ENCODE data around the gene BAG5.

The BAG5 gene

GRCh38 chr14:103551338-103551762 lies 11.1 kb downstream of the BAG5 start:
- no peaks in the 10 kb centered on the region for H3K27me3 ChIP-seq (ENCODE audit: low read depth, low read length)
- no peaks in the 10 kb centered on the region for H3K9me3 ChIP-seq (ENCODE audit: control insufficient read depth in 1 of 2, low read length in 2 of 2)
- peak overlapping the region; percentile 30 to 44 for H3K4me3 ChIP-seq (ENCODE audit: low read depth in 1 of 2, low read length in 2 of 2)
- H3K4me1 ChIP-seq (ENCODE audit: control insufficient read depth in 1 of 2, insufficient read depth in 2 of 2, low read length in 2 of 2) = peaks cover 0 to 46% of the 10 kb centered on the region in 2 donors
- H3K27ac ChIP-seq (ENCODE audit: low read length) = peak overlapping the region; percentile 91
- H3K36me3 ChIP-seq (ENCODE audit: control insufficient read depth in 1 of 2, insufficient read depth in 2 of 2, low read length in 2 of 2) = no peaks in the 10 kb centered on the region

GRCh38 chr14:103550451-103551337 lies 11.8 kb downstream of the BAG5 start:
- H3K4me3 ChIP-seq (ENCODE audit: low read depth in 1 of 2, low read length in 2 of 2) = no peak overlapping the region
- H3K27me3 ChIP-seq (ENCODE audit: low read depth, low read length) = no peaks in the 10 kb centered on the region
- H3K4me1 ChIP-seq (ENCODE audit: control insufficient read depth in 1 of 2, insufficient read depth in 2 of 2, low read length in 2 of 2) = peaks cover 0 to 47% of the 10 kb centered on the region in 2 donors
- H3K36me3 ChIP-seq (ENCODE audit: control insufficient read depth in 1 of 2, insufficient read depth in 2 of 2, low read length in 2 of 2) = no peaks in the 10 kb centered on the region
- peak overlapping the region; percentile 91 for H3K27ac ChIP-seq (ENCODE audit: low read length)
- H3K9me3 ChIP-seq (ENCODE audit: control insufficient read depth in 1 of 2, low read length in 2 of 2) = no peaks in the 10 kb centered on the region

- Histone ChIP-seq H3K36me3 (ENCODE audit: control insufficient read depth in 1 of 2, insufficient read depth in 2 of 2, low read length in 2 of 2) (no peaks in the 10 kb centered on the region), H3K27ac (ENCODE audit: low read length) (peak overlapping the region; percentile 21), H3K9me3 (ENCODE audit: control insufficient read depth in 1 of 2, low read length in 2 of 2) (no peaks in the 10 kb centered on the region), H3K27me3 (ENCODE audit: low read depth, low read length) (no peaks in the 10 kb centered on the region), H3K4me1 (ENCODE audit: control insufficient read depth in 1 of 2, insufficient read depth in 2 of 2, low read length in 2 of 2) (peaks cover 0 to 51% of the 10 kb centered on the region in 2 donors), H3K4me3 (ENCODE audit: low read depth in 1 of 2, low read length in 2 of 2) (no peak overlapping the region)
These were observed 12.8 kb downstream of the BAG5 start for GRCh38 chr14:103549361-103550311.

GRCh38 chr14:103548463-103549351 lies 13.8 kb downstream of the BAG5 start:
- no peak overlapping the region for H3K27ac ChIP-seq (ENCODE audit: low read length)
- H3K9me3 ChIP-seq (ENCODE audit: control insufficient read depth in 1 of 2, low read length in 2 of 2) = no peaks in the 10 kb centered on the region
- peaks cover 0 to 60% of the 10 kb centered on the region in 2 donors for H3K4me1 ChIP-seq (ENCODE audit: control insufficient read depth in 1 of 2, insufficient read depth in 2 of 2, low read length in 2 of 2)
- no peak overlapping the region for H3K4me3 ChIP-seq (ENCODE audit: low read depth in 1 of 2, low read length in 2 of 2)
- no peaks in the 10 kb centered on the region for H3K27me3 ChIP-seq (ENCODE audit: low read depth, low read length)
- no peaks in the 10 kb centered on the region for H3K36me3 ChIP-seq (ENCODE audit: control insufficient read depth in 1 of 2, insufficient read depth in 2 of 2, low read length in 2 of 2)

- Histone ChIP-seq H3K4me1 (ENCODE audit: control insufficient read depth in 1 of 2, insufficient read depth in 2 of 2, low read length in 2 of 2) (peaks cover 0 to 68% of the 10 kb centered on the region in 2 donors), H3K9me3 (ENCODE audit: control insufficient read depth in 1 of 2, low read length in 2 of 2) (no peaks in the 10 kb centered on the region), H3K36me3 (ENCODE audit: control insufficient read depth in 1 of 2, insufficient read depth in 2 of 2, low read length in 2 of 2) (no peaks in the 10 kb centered on the region), H3K27me3 (ENCODE audit: low read depth, low read length) (no peaks in the 10 kb centered on the region), H3K27ac (ENCODE audit: low read length) (no peak overlapping the region), H3K4me3 (ENCODE audit: low read depth in 1 of 2, low read length in 2 of 2) (no peak overlapping the region)
These were observed 14.5 kb downstream of the BAG5 start for GRCh38 chr14:103547941-103548462.

GRCh38 chr14:103547455-103547940 lies 15.0 kb downstream of the BAG5 start:
- Histone ChIP-seq H3K27ac (ENCODE audit: low read length) (no peak overlapping the region), H3K27me3 (ENCODE audit: low read depth, low read length) (no peaks in the 10 kb centered on the region), H3K4me1 (ENCODE audit: control insufficient read depth in 1 of 2, insufficient read depth in 2 of 2, low read length in 2 of 2) (peaks cover 0 to 72% of the 10 kb centered on the region in 2 donors)

GRCh38 chr14:103546652-103547454 lies 15.6 kb downstream of the BAG5 start:
- Histone ChIP-seq H3K4me1 (ENCODE audit: control insufficient read depth in 1 of 2, insufficient read depth in 2 of 2, low read length in 2 of 2) (peaks cover 0 to 72% of the 10 kb centered on the region in 2 donors), H3K27me3 (ENCODE audit: low read depth, low read length) (no peaks in the 10 kb centered on the region), H3K4me3 (ENCODE audit: low read depth in 1 of 2, low read length in 2 of 2) (no peak overlapping the region), H3K9me3 (ENCODE audit: control insufficient read depth in 1 of 2, low read length in 2 of 2) (no peaks in the 10 kb centered on the region), H3K27ac (ENCODE audit: low read length) (no peak overlapping the region), H3K36me3 (ENCODE audit: control insufficient read depth in 1 of 2, insufficient read depth in 2 of 2, low read length in 2 of 2) (no peaks in the 10 kb centered on the region)

More at GRCh38 chr14:103547455-103547940, 15.0 kb downstream of the BAG5 start:
- Histone ChIP-seq H3K36me3 (ENCODE audit: control insufficient read depth in 1 of 2, insufficient read depth in 2 of 2, low read length in 2 of 2) (no peaks in the 10 kb centered on the region), H3K9me3 (ENCODE audit: control insufficient read depth in 1 of 2, low read length in 2 of 2) (no peaks in the 10 kb centered on the region), H3K4me3 (ENCODE audit: low read depth in 1 of 2, low read length in 2 of 2) (no peak overlapping the region)

GRCh38 chr14:103545915-103546651 lies 16.4 kb downstream of the BAG5 start:
- H3K4me1 ChIP-seq (ENCODE audit: control insufficient read depth in 1 of 2, insufficient read depth in 2 of 2, low read length in 2 of 2) = peaks cover 0 to 77% of the 10 kb centered on the region in 2 donors
- H3K27me3 ChIP-seq (ENCODE audit: low read depth, low read length) = no peaks in the 10 kb centered on the region
- no peaks in the 10 kb centered on the region for H3K36me3 ChIP-seq (ENCODE audit: control insufficient read depth in 1 of 2, insufficient read depth in 2 of 2, low read length in 2 of 2)
- no peak overlapping the region for H3K27ac ChIP-seq (ENCODE audit: low read length)
- no peak overlapping the region for H3K4me3 ChIP-seq (ENCODE audit: low read depth in 1 of 2, low read length in 2 of 2)
- H3K9me3 ChIP-seq (ENCODE audit: control insufficient read depth in 1 of 2, low read length in 2 of 2) = no peaks in the 10 kb centered on the region

GRCh38 chr14:103545219-103545914 lies 17.1 kb downstream of the BAG5 start:
- Histone ChIP-seq H3K36me3 (ENCODE audit: control insufficient read depth in 1 of 2, insufficient read depth in 2 of 2, low read length in 2 of 2) (no peaks in the 10 kb centered on the region), H3K27ac (ENCODE audit: low read length) (no peak overlapping the region), H3K4me1 (ENCODE audit: control insufficient read depth in 1 of 2, insufficient read depth in 2 of 2, low read length in 2 of 2) (peaks cover 0 to 77% of the 10 kb centered on the region in 2 donors), H3K4me3 (ENCODE audit: low read depth in 1 of 2, low read length in 2 of 2) (no peak overlapping the region), H3K27me3 (ENCODE audit: low read depth, low read length) (no peaks in the 10 kb centered on the region), H3K9me3 (ENCODE audit: control insufficient read depth in 1 of 2, low read length in 2 of 2) (no peaks in the 10 kb centered on the region)

Data from muscle layer of duodenum (tissue), 2 donors.